Neural progenitor cell (in vitro differentiated cells): ENCODE results near the gene CCSER1. TPM values are rescaled to one million over a fixed set of nuclear protein-coding genes. Genes with fewer than 3 reads are reported as not detected.

ENCODE experiments used
- DNase-seq: peaks from one replicate; pipeline ENCODE4 v3.0.0-alpha.2; 2016; ENCODE audit warnings: low spot score
- H2AFZ ChIP-seq: fragments of 200-600 bp; sonication (generic); replicated peaks from 2 replicates; pipeline ENCODE4 v1.6.1; 2016; ENCODE audit warnings: antibody characterized with exemption
- H3F3A ChIP-seq: fragments of 200-600 bp; sonication (generic); 2 replicates; pipeline ENCODE4 v1.6.1; 2016; ENCODE audit warnings: antibody characterized with exemption, low read depth
- H3K27ac ChIP-seq: fragments of 200-600 bp; sonication (generic); 2 replicates; pipeline ENCODE4 v1.5.1; 2016; ENCODE audit warnings: mild to moderate bottlenecking
- H3K27me3 ChIP-seq: fragments of 200-600 bp; sonication (generic); 2 replicates; pipeline ENCODE4 v1.6.1; 2016; ENCODE audit warnings: mild to moderate bottlenecking, moderate library complexity
- H3K36me3 ChIP-seq: fragments of 200-600 bp; sonication (generic); 2 replicates; pipeline ENCODE4 v1.5.1; 2016
- H3K4me1 ChIP-seq: fragments of 200-600 bp; sonication (generic); 2 replicates; pipeline ENCODE4 v1.6.1; 2016; ENCODE audit warnings: mixed run types
- H3K4me2 ChIP-seq: fragments of 200-600 bp; sonication (generic); 2 replicates; pipeline ENCODE4 v1.6.1; 2016
- H3K4me3 ChIP-seq: fragments of 200-600 bp; sonication (generic); 2 replicates; pipeline ENCODE4 v1.5.1; 2016
- H3K79me2 ChIP-seq: fragments of 200-600 bp; sonication (generic); 2 replicates; pipeline ENCODE4 v1.6.1; 2016; ENCODE audit warnings: low read depth
- H3K9ac ChIP-seq: fragments of 200-600 bp; sonication (generic); 2 replicates; pipeline ENCODE4 v1.6.1; 2016
- H3K9me3 ChIP-seq: fragments of 200-600 bp; sonication (generic); 2 replicates; pipeline ENCODE4 v1.5.1; 2016; ENCODE audit warnings: low read depth
- H4K20me1 ChIP-seq: fragments of 200-600 bp; sonication (generic); 2 replicates; pipeline ENCODE4 v1.6.1; 2016; ENCODE audit warnings: low read depth
- H3K27ac Mint-ChIP-seq: 3 replicates; pipeline ENCODE4 v1.8.0; 2021; ENCODE audit warnings: mixed read lengths
- H3K27me3 Mint-ChIP-seq: 2 replicates; pipeline ENCODE4 v1.8.0; 2022; ENCODE audit warnings: low read depth, mild to moderate bottlenecking, inconsistent platforms, moderate library complexity, mixed read lengths; ENCODE audit not compliant: insufficient read depth
- H3K36me3 Mint-ChIP-seq: 3 replicates; pipeline ENCODE4 v1.8.0; 2021; ENCODE audit warnings: mixed read lengths
- H3K4me1 Mint-ChIP-seq: 3 replicates; pipeline ENCODE4 v1.8.0; 2021; ENCODE audit warnings: mixed read lengths
- H3K4me3 Mint-ChIP-seq: 3 replicates; pipeline ENCODE4 v1.8.0; 2021; ENCODE audit warnings: mild to moderate bottlenecking, moderate library complexity, mixed read lengths
- H3K9me3 Mint-ChIP-seq: 3 replicates; pipeline ENCODE4 v1.8.0; 2020; ENCODE audit warnings: mixed read lengths
- EZH2 ChIP-seq: fragments of 200-600 bp; sonication (generic); IDR thresholded peaks from 2 replicates; pipeline ENCODE4 v1.6.1; 2017; ENCODE audit warnings: antibody characterized with exemption, mild to moderate bottlenecking, moderate library complexity
- EZH2phosphoT487 ChIP-seq: fragments of 200-600 bp; sonication (generic); IDR thresholded peaks from 2 replicates; pipeline ENCODE4 v1.6.1; 2017; ENCODE audit warnings: antibody characterized with exemption
- total RNA-seq: library from RNA; depleted of rRNA; stranded (reverse); fragments of >200 nt; gene quantifications from 2 replicates; pipeline ENCODE4 v1.2.3, GENCODE V29; 2015; ENCODE audit warnings: low replicate concordance
- TF ChIP-seq, protein P1 (sequence below): fragments of 200-600 bp; sonication (generic); IDR thresholded peaks from 2 replicates; pipeline ENCODE4 v1.5.1; 2017; ENCODE audit warnings: antibody characterized with exemption, mild to moderate bottlenecking

CCSER1 gene
- total RNA-seq, 1 donor from 2014 or later, result 0.77 TPM

- no peak overlapping the region for H3K9ac ChIP-seq
- H3K4me3 Mint-ChIP-seq, result no peak overlapping the region
Measured at GRCh38 chr4:90875791-90876190, 748.6 kb downstream of the CCSER1 start.

GRCh38 chr4:90876296-90876695 lies 749.1 kb downstream of the CCSER1 start:
- Histone ChIP-seq H2AFZ (no peak overlapping the region), H3F3A (no peaks in the 10 kb centered on the region), H4K20me1 (no peaks in the 10 kb centered on the region), H3K4me2 (no peak overlapping the region), H3K79me2 (no peaks in the 10 kb centered on the region), H3K9ac (no peak overlapping the region), H3K36me3 (no peaks in the 10 kb centered on the region), H3K27me3 (no peaks in the 10 kb centered on the region), H3K4me3 (no peak overlapping the region), H3K4me1 (no peaks in the 10 kb centered on the region), H3K27ac (no peak overlapping the region), H3K9me3 (no peaks in the 10 kb centered on the region)
- H3K27ac Mint-ChIP-seq, result no peak overlapping the region
- no peaks in the 10 kb centered on the region for H3K27me3 Mint-ChIP-seq
- H3K9me3 Mint-ChIP-seq, result no peaks in the 10 kb centered on the region
- H3K4me3 Mint-ChIP-seq, result no peak overlapping the region
- H3K4me1 Mint-ChIP-seq, result no peaks in the 10 kb centered on the region
- H3K36me3 Mint-ChIP-seq, result no peaks in the 10 kb centered on the region
- TF ChIP-seq EZH2phosphoT487 (no peak), EZH2 (no peak)
- TF ChIP-seq, protein P1, sequence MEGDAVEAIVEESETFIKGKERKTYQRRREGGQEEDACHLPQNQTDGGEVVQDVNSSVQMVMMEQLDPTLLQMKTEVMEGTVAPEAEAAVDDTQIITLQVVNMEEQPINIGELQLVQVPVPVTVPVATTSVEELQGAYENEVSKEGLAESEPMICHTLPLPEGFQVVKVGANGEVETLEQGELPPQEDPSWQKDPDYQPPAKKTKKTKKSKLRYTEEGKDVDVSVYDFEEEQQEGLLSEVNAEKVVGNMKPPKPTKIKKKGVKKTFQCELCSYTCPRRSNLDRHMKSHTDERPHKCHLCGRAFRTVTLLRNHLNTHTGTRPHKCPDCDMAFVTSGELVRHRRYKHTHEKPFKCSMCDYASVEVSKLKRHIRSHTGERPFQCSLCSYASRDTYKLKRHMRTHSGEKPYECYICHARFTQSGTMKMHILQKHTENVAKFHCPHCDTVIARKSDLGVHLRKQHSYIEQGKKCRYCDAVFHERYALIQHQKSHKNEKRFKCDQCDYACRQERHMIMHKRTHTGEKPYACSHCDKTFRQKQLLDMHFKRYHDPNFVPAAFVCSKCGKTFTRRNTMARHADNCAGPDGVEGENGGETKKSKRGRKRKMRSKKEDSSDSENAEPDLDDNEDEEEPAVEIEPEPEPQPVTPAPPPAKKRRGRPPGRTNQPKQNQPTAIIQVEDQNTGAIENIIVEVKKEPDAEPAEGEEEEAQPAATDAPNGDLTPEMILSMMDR, result no peak
- no peak for DNase-seq

More at GRCh38 chr4:90875791-90876190, 748.6 kb downstream of the CCSER1 start:
- DNase-seq, result no peak
- H3K9me3 Mint-ChIP-seq, result no peaks in the 10 kb centered on the region
- no peak overlapping the region for H3K4me2 ChIP-seq
- H3K36me3 Mint-ChIP-seq, result no peaks in the 10 kb centered on the region
- H3F3A ChIP-seq, result no peaks in the 10 kb centered on the region
- no peaks in the 10 kb centered on the region for H3K4me1 Mint-ChIP-seq
- H3K27ac ChIP-seq, result no peak overlapping the region
- H3K36me3 ChIP-seq, result no peaks in the 10 kb centered on the region
- no peaks in the 10 kb centered on the region for H4K20me1 ChIP-seq
- TF ChIP-seq, protein P1, result no peak
- TF ChIP-seq EZH2phosphoT487 (no peak), EZH2 (no peak)
- no peak overlapping the region for H2AFZ ChIP-seq
- no peaks in the 10 kb centered on the region for H3K4me1 ChIP-seq
- H3K4me3 ChIP-seq, result no peak overlapping the region
- H3K9me3 ChIP-seq, result no peaks in the 10 kb centered on the region
- no peaks in the 10 kb centered on the region for H3K79me2 ChIP-seq
- no peak overlapping the region for H3K27ac Mint-ChIP-seq
- H3K27me3 ChIP-seq, result no peaks in the 10 kb centered on the region
- no peaks in the 10 kb centered on the region for H3K27me3 Mint-ChIP-seq

- Histone ChIP-seq H3K27ac (no peak overlapping the region), H3K4me3 (no peak overlapping the region), H3K4me1 (no peaks in the 10 kb centered on the region), H3K27me3 (no peaks in the 10 kb centered on the region), H3K9ac (no peak overlapping the region), H3F3A (no peaks in the 10 kb centered on the region), H3K79me2 (no peaks in the 10 kb centered on the region), H3K36me3 (no peaks in the 10 kb centered on the region), H4K20me1 (no peaks in the 10 kb centered on the region), H3K4me2 (no peak overlapping the region), H2AFZ (no peak overlapping the region), H3K9me3 (no peaks in the 10 kb centered on the region)
- Mint-ChIP-seq H3K27ac (no peak overlapping the region), H3K27me3 (no peaks in the 10 kb centered on the region), H3K4me1 (no peaks in the 10 kb centered on the region), H3K36me3 (no peaks in the 10 kb centered on the region), H3K4me3 (no peak overlapping the region), H3K9me3 (no peaks in the 10 kb centered on the region)
- DNase-seq, result no peak
- TF ChIP-seq, protein P1, result no peak
- no peak for TF ChIP-seq EZH2
- no peak for TF ChIP-seq EZH2phosphoT487
Measured at GRCh38 chr4:90883519-90883918, 756.3 kb downstream of the CCSER1 start.
